Endothelial cell of umbilical vein (primary cell): ENCODE data around the gene ENAH. TPM values are rescaled to one million over a fixed set of nuclear protein-coding genes. Genes with fewer than 3 reads are reported as not detected.

ENCODE experiments used
- BruUV-seq: library from RNA; stranded (reverse); fragments of 400-500 nt; replicated peaks from 2 replicates; lab custom pipeline; 2021; lab: Mats Ljungman, UMichigan
- CTCF ChIA-PET: fragments of 300-600, 350-600 bp; sonication (Branson Sonifier 250); formaldehyde crosslinking; loops from one replicate; lab custom pipeline; 2021; ENCODE audit warnings: antibody characterized with exemption, inconsistent platforms; lab: Charles Lee
- POLR2A ChIA-PET: fragments of 300-600, 350-600 bp; sonication (Branson Sonifier 250); formaldehyde crosslinking; loops from one replicate; lab custom pipeline; 2021; ENCODE audit warnings: antibody characterized with exemption, inconsistent platforms; lab: Charles Lee
- DNase-seq: peaks from one replicate; pipeline ENCODE4 v3.0.0-alpha.2; 2011; ENCODE audit warnings: low read depth, low spot score
- FAIRE-seq: peaks from 2 replicates; lab custom pipeline; 2011; peaks lifted over from hg19 to GRCh38; lab: Jason Lieb, UNC
- H2AFZ ChIP-seq: 2 replicates; pipeline ENCODE4 v1.6.0; 2012; ENCODE audit warnings: low read depth, low read length, control low read depth, inconsistent platforms
- H3K27ac ChIP-seq: 2 replicates; pipeline ENCODE4 v1.5.1; 2011; ENCODE audit warnings: low read depth, mild to moderate bottlenecking, control low read depth, low read length, moderate library complexity; ENCODE audit not compliant: insufficient read depth
- H3K27me3 ChIP-seq, 2 experiments: 2 replicates each; pipeline versions ENCODE4 v1.6.0 to v1.6.1; 2011; ENCODE audit warnings: low read length in 2 of 2, mixed read lengths in 1 of 2; ENCODE audit not compliant: control insufficient read depth in 2 of 2, insufficient read depth in 2 of 2
- H3K36me3 ChIP-seq, 2 experiments: 2 replicates in 1 of 2; 3 replicates in 1 of 2; pipeline ENCODE4 v1.5.1; 2011; ENCODE audit warnings: low read length in 2 of 2, mild to moderate bottlenecking in 1 of 2, moderate library complexity in 1 of 2; ENCODE audit not compliant: control insufficient read depth in 2 of 2, insufficient read depth in 2 of 2; ENCODE audit errors: extremely low read depth in 1 of 2
- H3K4me1 ChIP-seq: 3 replicates; pipeline ENCODE4 v1.5.1; 2011; ENCODE audit warnings: mild to moderate bottlenecking, low read length; ENCODE audit not compliant: control insufficient read depth, insufficient read depth; ENCODE audit errors: extremely low read depth
- H3K4me2 ChIP-seq: 2 replicates; pipeline ENCODE4 v1.6.1; 2011; ENCODE audit warnings: low read length, control low read depth, mixed read lengths; ENCODE audit not compliant: insufficient read depth
- H3K4me3 ChIP-seq, 3 experiments: fragments of 200-600 bp in 1 of 3; sonication (generic), shearing (Covaris generic) in 1 of 3; replicated peaks in 1 of 3; 2 replicates each; pipeline ENCODE4 v1.5.1; 2011 to 2016; ENCODE audit warnings: control low read depth in 3 of 3, low read length in 3 of 3, mild to moderate bottlenecking in 2 of 3, inconsistent platforms in 1 of 3, low read depth in 1 of 3, moderate library complexity in 1 of 3; ENCODE audit not compliant: insufficient read depth in 1 of 3
- H3K79me2 ChIP-seq: 2 replicates; pipeline ENCODE4 v1.6.0; 2012; ENCODE audit warnings: low read length, inconsistent platforms; ENCODE audit not compliant: control insufficient read depth, insufficient read depth
- H3K9ac ChIP-seq: replicated peaks from 2 replicates; pipeline ENCODE3; 2011; ENCODE audit warnings: low read length, control low read depth; ENCODE audit not compliant: insufficient read depth; ENCODE audit errors: extremely low read depth
- H3K9me1 ChIP-seq: replicated peaks from 3 replicates; pipeline ENCODE4 v1.6.0; 2011; ENCODE audit warnings: mild to moderate bottlenecking, low read length; ENCODE audit not compliant: control insufficient read depth, insufficient read depth; ENCODE audit errors: extremely low read depth
- H3K9me3 ChIP-seq: replicated peaks from 2 replicates; pipeline ENCODE4 v1.5.1; 2012; ENCODE audit warnings: low read length, inconsistent platforms; ENCODE audit not compliant: control insufficient read depth, insufficient read depth
- H4K20me1 ChIP-seq: replicated peaks from 2 replicates; pipeline ENCODE3; 2011; ENCODE audit warnings: mild to moderate bottlenecking, low read length; ENCODE audit not compliant: control insufficient read depth, insufficient read depth; ENCODE audit errors: extremely low read depth
- CTCF ChIP-seq, 2 donors: IDR thresholded peaks; 1 replicate in 1 of 2; 2 replicates in 1 of 2; pipeline ENCODE4 v1.5.1; 2011; ENCODE audit warnings: low read length in 2 of 2, mild to moderate bottlenecking in 2 of 2, moderate library complexity in 2 of 2, control low read depth in 1 of 2, inconsistent platforms in 1 of 2, low read depth in 1 of 2; ENCODE audit not compliant: insufficient read depth in 1 of 2; ENCODE audit errors: extremely low read depth in 1 of 2
- EZH2 ChIP-seq: IDR thresholded peaks from 2 replicates; pipeline ENCODE4 v1.6.1; 2012; ENCODE audit warnings: borderline replicate concordance, low read depth, mild to moderate bottlenecking, moderate library complexity, low read length, inconsistent platforms; ENCODE audit not compliant: severe bottlenecking
- FOS ChIP-seq: IDR thresholded peaks from 2 replicates; pipeline ENCODE4 v1.6.1; 2011; ENCODE audit warnings: mild to moderate bottlenecking, low read length, moderate library complexity, borderline replicate concordance; ENCODE audit not compliant: insufficient read depth
- GATA2 ChIP-seq: IDR thresholded peaks from 2 replicates; pipeline ENCODE4 v1.7.0; 2011; ENCODE audit warnings: low read depth, mild to moderate bottlenecking, moderate library complexity, mixed read lengths, low read length; ENCODE audit not compliant: insufficient read length, insufficient read depth
- JUN ChIP-seq: IDR thresholded peaks from 2 replicates; pipeline ENCODE4 v1.6.1; 2011; ENCODE audit warnings: borderline replicate concordance, low read depth; ENCODE audit not compliant: insufficient read length, insufficient read depth
- MYC ChIP-seq: IDR thresholded peaks from one replicate; pipeline ENCODE4 v1.6.1; 2011; ENCODE audit warnings: mild to moderate bottlenecking, low read depth, low read length
- POLR2A ChIP-seq: IDR thresholded peaks from 2 replicates; pipeline ENCODE4 v1.6.1; 2012; ENCODE audit warnings: low read depth, mild to moderate bottlenecking, control low read depth, low read length
- POLR2AphosphoS5 ChIP-seq: IDR thresholded peaks from 2 replicates; pipeline ENCODE4 v1.6.1; 2012; ENCODE audit warnings: low read depth, mild to moderate bottlenecking, control low read depth, low read length, moderate library complexity; ENCODE audit not compliant: insufficient read depth
- dilution Hi-C: fragments of 300-500 bp; cut with MboI; formaldehyde crosslinking; loops from one replicate; pipeline ENCODE4 v1.15.0; 2019; ENCODE audit warnings: low sequenced_read_pairs; ENCODE audit not compliant: extremely low pct_ligation_motif_present
- intact Hi-C: fragments of 100-400 bp; cut with micrococcal nuclease; formaldehyde crosslinking; loops from one replicate; pipeline ENCODE4 v1.10.0; 2022
- polyA plus RNA-seq, 4 experiments: library from polyadenylated mRNA; depleted of rRNA in 3 of 4; stranded (reverse) in 3 of 4; unstranded in 1 of 4; fragments of >200 nt; gene quantifications; 2 replicates each; pipeline versions ENCODE4 v1.2.1 to v1.2.3, GENCODE V29; 2011 to 2012; ENCODE audit warnings: missing spikeins in 1 of 4
- total RNA-seq: library from RNA; stranded (reverse); gene quantifications from 2 replicates; pipeline ENCODE4 v1.2.3, GENCODE V29; 2021
- TF ChIP-seq, protein P1 (sequence below): IDR thresholded peaks from 2 replicates; pipeline ENCODE4 v1.6.1; 2011; ENCODE audit not compliant: insufficient read depth, insufficient read length

The ENAH gene
- total and polyA plus RNA-seq, 2 donors (not counting 3 experiments of a cell fraction or from before 2014, with no cell fraction given): 19.9 to 95.6 TPM

DNA sequence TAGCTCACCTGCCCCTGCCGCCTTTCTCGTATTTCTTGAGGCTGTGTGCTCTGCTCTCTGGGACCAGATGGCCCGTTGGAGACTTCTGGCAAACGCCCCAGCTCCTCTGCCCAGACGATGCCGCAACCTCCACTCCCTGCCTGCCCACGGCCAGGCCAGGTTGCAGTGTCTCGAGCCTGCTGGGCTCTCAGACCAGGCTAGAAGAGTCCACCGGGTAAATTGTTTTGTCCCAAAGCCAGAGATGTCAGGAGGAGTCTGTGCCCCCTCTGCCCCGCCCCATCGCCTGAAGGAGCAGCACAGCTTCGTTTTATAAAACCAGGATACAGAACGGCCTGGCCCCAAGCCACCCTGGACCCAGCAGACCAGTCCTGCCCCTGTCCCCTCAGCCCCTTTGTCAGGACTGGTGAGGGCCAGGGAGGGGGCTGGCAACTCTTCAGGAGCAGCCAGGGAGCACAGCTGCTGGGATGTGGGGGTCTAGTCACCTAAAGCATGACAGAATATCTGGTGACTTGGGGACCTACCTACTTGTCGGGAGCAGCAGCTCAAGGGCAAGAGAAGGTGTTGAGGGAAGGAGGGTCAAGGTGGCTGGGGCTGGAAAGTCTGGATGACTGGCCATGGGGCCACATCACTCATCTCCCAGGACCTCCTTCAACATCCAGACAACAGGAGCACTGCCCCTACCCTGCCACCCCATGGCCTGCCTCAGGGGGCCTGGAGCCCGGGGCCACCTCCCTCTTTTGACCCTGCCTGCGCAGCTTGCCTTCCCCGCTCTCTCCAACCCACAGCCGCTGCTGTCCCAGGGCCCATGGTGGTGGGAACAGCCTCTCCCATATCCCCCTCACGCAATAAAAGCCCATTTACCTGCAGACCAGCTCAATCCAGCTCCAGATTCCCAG lies 191.1 kb downstream of the ENAH start:
- no peak overlapping the region for H2AFZ ChIP-seq
- H3K4me2 ChIP-seq: no peak overlapping the region
- ChIA-PET CTCF (interaction anchor here (1.9 to 2.6 kb wide), 4 partner anchors 13 to 143 kb away, joined by 10 to 15 read pairs (median 10); no protein-coding TSS in a partner anchor), POLR2A (interaction anchor here (0.7 kb wide), 1 partner anchor 38 kb away, joined by 3 read pairs; no protein-coding TSS in a partner anchor)
- no peak for FAIRE-seq
- H3K79me2 ChIP-seq: no peaks in the 10 kb centered on the region
- H3K4me1 ChIP-seq: peaks cover 11% of the 10 kb centered on the region
- no peak overlapping the region for H3K9ac ChIP-seq
- BruUV-seq: no TSS peak
- H3K36me3 ChIP-seq: no peaks in the 10 kb centered on the region
- intact Hi-C loops (no loop called here), dilution Hi-C loops (no loop called here)
- TF ChIP-seq EZH2 (no peak), GATA2 (no peak), POLR2AphosphoS5 (no peak), JUN (no peak), CTCF (IDR thresholded peaks at IDR 0.05; ENCODE audit: extremely low read depth in 1 of 2, insufficient read depth in 1 of 2, low read depth in 1 of 2, low read length in 2 of 2) (no peak), FOS (no peak), MYC (no peak), POLR2A (no peak)
- TF ChIP-seq, protein P1, sequence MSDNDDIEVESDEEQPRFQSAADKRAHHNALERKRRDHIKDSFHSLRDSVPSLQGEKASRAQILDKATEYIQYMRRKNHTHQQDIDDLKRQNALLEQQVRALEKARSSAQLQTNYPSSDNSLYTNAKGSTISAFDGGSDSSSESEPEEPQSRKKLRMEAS: no peak
- H3K9me1 ChIP-seq: no peaks in the 10 kb centered on the region
- H3K27me3 ChIP-seq: no peaks in the 10 kb centered on the region
- H3K9me3 ChIP-seq: no peaks in the 10 kb centered on the region
- no peak for DNase-seq
- no peak overlapping the region for H3K27ac ChIP-seq
- H4K20me1 ChIP-seq: no peaks in the 10 kb centered on the region
- H3K4me3 ChIP-seq: no peak overlapping the region
